C4-2B (cell line): Measurements from ENCODE around the gene MRPL41.
"Not testable (repeated sequence)": the region's sequence is repeated elsewhere in the genome, so short reads cannot be mapped to it uniquely, and the experiment has no call there.

Experiments
- ZFX ChIP-seq: fragments of 450-650 bp; IDR thresholded peaks from 2 replicates; pipeline ENCODE4 v1.6.1; 2017
- TF ChIP-seq, protein P1 (sequence below): fragments of 450-650 bp; conservative IDR thresholded peaks from 2 replicates; pipeline ENCODE4 v1.5.1; 2017; ENCODE audit warnings: mild to moderate bottlenecking

DNA sequence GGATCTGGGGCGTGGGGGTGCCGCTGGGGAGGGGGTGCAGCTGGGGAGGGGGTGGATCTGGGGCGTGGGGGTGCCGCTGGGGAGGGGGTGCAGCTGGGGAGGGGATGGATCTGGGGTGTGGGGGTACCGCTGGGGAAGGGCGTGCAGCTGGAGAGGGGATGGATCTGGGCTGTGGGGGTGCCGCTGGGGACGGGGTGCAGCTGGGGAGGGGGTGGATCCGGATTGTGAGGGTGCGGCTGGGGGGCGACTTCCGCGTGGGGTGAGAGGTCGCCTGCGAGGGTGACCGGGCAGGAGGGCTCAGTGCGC is 768 bp upstream of the MRPL41 start:
- TF ChIP-seq, protein P1, sequence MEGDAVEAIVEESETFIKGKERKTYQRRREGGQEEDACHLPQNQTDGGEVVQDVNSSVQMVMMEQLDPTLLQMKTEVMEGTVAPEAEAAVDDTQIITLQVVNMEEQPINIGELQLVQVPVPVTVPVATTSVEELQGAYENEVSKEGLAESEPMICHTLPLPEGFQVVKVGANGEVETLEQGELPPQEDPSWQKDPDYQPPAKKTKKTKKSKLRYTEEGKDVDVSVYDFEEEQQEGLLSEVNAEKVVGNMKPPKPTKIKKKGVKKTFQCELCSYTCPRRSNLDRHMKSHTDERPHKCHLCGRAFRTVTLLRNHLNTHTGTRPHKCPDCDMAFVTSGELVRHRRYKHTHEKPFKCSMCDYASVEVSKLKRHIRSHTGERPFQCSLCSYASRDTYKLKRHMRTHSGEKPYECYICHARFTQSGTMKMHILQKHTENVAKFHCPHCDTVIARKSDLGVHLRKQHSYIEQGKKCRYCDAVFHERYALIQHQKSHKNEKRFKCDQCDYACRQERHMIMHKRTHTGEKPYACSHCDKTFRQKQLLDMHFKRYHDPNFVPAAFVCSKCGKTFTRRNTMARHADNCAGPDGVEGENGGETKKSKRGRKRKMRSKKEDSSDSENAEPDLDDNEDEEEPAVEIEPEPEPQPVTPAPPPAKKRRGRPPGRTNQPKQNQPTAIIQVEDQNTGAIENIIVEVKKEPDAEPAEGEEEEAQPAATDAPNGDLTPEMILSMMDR: not testable (repeated sequence)
- TF ChIP-seq ZFX: not testable (repeated sequence)
